HG03280 (cell line): ENCODE measurements around the gene TRA2A.
"Not testable (repeated sequence)": the region's sequence is repeated elsewhere in the genome, so short reads cannot be mapped to it uniquely, and the experiment has no call there.

ENCODE experiments used
- ATAC-seq: cut with Tn5 transposase; IDR thresholded peaks from one replicate; pipeline ENCODE4 v1.9.1; 2021; ENCODE audit warnings: mild to moderate bottlenecking, moderate library complexity; ENCODE audit not compliant: unreplicated experiment

The TRA2A gene

GRCh38 chr7:23513746-23514145, 18.0 kb downstream of the TRA2A start:
- not testable (repeated sequence) for ATAC-seq

- no peak for ATAC-seq
Observed at GRCh38 chr7:23494009-23494408, 37.8 kb downstream of the TRA2A start.

- ATAC-seq: no peak
Observed at GRCh38 chr7:23491502-23491901, 40.3 kb downstream of the TRA2A start.

GRCh38 chr7:23490357-23491135, 41.2 kb downstream of the TRA2A start:
- ATAC-seq: peak; percentile 75

DNA sequence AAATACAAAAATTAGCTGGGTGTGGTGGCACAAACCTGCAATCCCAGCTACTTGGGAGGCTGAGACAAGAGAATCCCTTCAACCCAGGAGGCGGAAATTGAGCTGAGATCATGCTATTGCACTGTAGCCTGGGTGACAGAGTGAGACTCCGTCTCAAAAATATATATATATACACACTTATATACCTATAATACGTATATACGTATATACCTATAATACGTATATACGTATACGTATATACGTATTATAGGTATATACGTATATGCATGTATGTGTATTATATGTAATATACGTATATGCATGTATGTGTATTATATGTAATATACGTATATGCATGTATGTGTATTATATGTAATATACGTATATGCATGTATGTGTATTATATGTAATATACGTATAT, 43.1 kb downstream of the TRA2A start:
- ATAC-seq: not testable (repeated sequence)

DNA sequence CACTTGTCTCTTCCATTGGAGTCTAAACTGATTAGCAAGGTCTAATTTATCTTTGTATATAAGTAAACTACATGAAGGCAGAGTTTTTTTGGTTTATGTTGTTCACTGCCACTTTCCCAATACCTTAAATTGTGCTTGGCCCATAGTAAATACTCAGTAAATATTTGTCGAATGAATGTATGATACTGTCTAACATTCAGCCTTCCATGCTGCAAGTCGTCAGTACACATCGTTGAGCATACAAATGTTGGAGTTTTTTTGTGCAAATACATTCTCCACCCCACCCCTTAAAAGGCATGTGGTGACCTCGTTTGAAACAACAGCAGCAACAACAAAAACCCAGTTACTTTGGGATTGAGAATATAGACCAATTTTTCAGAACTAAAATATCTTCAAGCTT, 44.1 kb downstream of the TRA2A start:
- no peak for ATAC-seq

DNA sequence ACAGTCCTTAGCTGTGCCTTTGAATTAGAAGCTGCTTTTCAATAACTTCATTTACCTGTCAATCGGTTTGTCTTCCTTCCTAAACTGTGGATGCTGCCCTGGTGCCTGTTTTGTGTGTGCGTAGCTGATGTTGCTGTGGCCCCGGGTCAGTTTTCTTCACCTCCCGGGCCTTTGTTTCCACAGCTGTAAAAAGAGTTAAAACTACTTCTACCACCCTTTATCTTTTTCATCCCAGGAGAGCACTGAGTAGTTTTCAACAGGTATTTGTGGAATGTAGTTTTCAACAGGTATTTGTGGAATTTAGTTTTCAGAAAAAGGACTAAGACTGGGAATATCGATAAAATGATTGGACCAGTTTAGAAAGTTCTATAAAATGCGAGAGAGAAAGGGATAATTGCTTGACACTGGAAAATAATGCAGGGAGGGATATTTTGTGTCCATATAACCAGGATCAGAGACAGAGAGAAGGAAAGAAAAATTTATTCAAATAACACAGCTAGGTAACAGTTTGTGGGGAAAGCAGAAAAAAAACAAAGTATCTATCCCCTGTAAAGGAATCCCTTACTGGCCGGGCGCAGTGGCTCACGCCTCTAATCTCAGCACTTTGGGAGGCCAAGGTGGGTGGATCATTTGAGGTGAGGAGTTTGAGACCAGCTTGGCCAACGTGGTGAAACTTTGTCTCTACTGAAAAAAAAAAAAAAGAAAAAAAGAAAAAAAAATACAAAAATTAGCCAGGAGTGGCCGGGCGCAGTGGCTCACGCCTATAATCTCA, 45.6 kb downstream of the TRA2A start:
- no peak for ATAC-seq

DNA sequence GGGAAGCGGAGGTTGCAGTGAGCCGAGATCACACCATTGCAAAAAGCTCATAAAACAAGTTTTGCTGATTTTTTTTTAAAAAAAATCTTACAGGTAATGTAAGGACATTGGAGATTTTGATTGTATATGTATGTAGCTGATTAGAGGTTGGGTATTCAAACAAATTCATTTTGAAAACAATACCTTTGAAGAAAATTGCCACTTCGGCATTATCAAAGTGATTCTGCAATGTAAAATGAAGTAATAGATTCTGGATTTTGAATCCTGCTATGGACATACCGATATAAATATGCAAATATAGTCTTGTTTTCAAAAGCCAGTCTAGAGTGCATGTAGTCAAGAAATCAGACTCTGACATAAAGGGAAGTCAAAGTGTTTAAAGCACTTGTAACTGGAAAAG, 49.1 kb downstream of the TRA2A start:
- ATAC-seq: no peak

GRCh38 chr7:23477962-23478866, 53.6 kb downstream of the TRA2A start:
- ATAC-seq: no peak

- no peak for ATAC-seq
Observed at GRCh38 chr7:23477157-23477499, 54.7 kb downstream of the TRA2A start.

DNA sequence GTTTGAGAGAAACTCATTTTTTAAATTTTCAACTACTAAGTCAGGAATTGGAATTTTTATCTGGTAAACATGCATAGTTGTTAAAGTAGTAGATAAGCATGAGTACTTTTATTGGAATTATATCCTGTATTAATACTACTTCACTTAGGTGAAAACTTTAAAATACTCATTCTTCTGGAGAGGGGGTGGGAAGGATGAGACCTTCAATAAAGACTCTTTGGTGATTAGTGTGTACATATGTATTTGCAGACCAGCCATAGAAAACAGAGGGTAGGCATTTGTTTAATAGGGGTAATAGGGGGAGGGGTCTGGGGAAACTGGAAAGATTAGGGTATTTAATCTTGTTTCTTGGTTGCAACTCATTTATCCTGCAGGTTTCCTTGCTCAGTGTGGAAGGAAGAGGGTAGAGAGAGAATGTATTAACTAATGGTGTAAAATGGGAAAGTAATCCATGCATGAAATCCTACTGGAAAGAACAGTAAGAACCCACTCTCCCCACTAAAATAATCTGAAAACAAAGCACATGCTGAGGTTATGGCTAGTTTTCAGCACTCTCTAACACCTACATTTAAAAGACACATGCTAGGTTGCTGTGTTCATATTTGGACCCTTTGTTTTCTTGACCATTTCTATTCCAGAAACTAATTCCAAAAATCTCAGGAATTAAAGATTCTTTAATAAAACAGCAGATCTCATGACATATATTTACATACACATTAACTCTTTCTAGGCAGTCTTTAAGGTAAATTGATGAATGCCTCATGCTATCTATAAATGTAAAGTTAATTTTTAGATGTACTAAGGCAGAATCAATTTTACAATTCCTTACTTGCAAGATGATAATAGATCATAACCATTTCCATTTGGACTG, 55.3 kb downstream of the TRA2A start:
- no peak for ATAC-seq

- no peak for ATAC-seq
Observed at GRCh38 chr7:23475576-23475839, 56.3 kb downstream of the TRA2A start.

DNA sequence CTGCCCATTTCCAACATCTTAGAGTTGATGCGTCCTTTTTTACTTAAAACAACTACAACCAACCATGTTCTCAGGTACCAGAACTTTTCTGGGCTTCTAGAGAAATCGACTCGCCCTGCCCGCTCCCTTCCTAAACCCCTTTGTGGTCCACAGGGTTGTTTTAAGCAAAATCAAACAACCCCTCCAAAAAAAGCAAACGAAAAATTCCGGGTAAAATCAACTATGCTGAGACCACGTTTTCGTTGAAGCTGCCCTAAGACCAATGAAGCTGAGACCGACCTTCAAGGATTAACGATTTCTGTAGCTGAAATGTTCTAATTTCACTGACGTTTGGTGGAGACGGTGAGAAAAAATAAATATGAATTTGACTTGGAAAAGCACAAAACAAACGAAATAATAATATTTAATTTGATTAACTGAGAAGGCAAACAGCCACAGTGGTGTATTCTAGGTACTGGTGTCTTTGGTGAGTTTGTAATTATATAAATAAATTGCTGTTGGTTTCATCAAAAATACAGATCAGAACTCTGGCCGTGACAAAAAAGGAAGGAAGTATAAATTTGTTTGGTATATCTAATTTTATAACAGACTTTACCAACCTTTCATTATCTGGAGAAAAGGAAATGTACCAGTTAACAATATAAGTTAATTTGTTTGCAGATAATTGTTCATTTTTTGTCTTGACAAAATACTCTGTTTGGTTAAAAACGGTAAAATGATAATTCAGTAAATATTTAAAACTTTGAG, 56.8 kb downstream of the TRA2A start:
- ATAC-seq: no peak

GRCh38 chr7:23474094-23474828, 57.5 kb downstream of the TRA2A start:
- ATAC-seq: peak; percentile 67

- ATAC-seq: no peak
Observed at GRCh38 chr7:23473844-23474093, 58.0 kb downstream of the TRA2A start.

GRCh38 chr7:23472956-23473843, 58.6 kb downstream of the TRA2A start:
- ATAC-seq: no peak

GRCh38 chr7:23472556-23472955, 59.2 kb downstream of the TRA2A start:
- ATAC-seq: no peak

GRCh38 chr7:23472046-23472445, 59.7 kb downstream of the TRA2A start:
- ATAC-seq: no peak
